CD4-positive, alpha-beta T cell (primary cell): ENCODE results near the gene GRIA3. TPM values are rescaled to one million over a fixed set of nuclear protein-coding genes. Genes with fewer than 3 reads are reported as not detected.

Experiments
- ATAC-seq: fragments of 200-7000 bp; cut with Tn5 transposase; one replicate; pipeline ENCODE4 v1.10.0; 2022; ENCODE audit warnings: mild to moderate bottlenecking; ENCODE audit not compliant: poor library complexity
- CTCF ChIA-PET: fragments of 350-600 bp; sonication (Branson Sonifier 250); formaldehyde crosslinking; loops from one replicate; lab custom pipeline; 2021; ENCODE audit warnings: antibody characterized with exemption, inconsistent platforms; lab: Charles Lee
- POLR2A ChIA-PET: fragments of 350-600 bp; sonication (Branson Sonifier 250); formaldehyde crosslinking; loops from one replicate; lab custom pipeline; 2021; ENCODE audit warnings: antibody characterized with exemption, inconsistent platforms; lab: Charles Lee
- DNase-seq, 14 experiments: peaks; one replicate each; pipeline ENCODE4 v3.0.0-alpha.2; 2013 to 2020; ENCODE audit warnings: mixed read lengths in 2 of 14
- H3K27ac ChIP-seq, 2 donors: one replicate each; pipeline versions ENCODE4 v1.5.1 to v1.7.0; 2013; ENCODE audit warnings: low read length in 2 of 2, low read depth in 1 of 2, mild to moderate bottlenecking in 1 of 2
- H3K27me3 ChIP-seq, 2 experiments: 1 replicate in 1 of 2; 2 replicates in 1 of 2; pipeline versions ENCODE4 v1.6.1 to v1.7.0; 2013; ENCODE audit warnings: low read length in 2 of 2, control low read depth in 1 of 2, mild to moderate bottlenecking in 1 of 2, moderate library complexity in 1 of 2; ENCODE audit not compliant: insufficient read depth in 2 of 2, control insufficient read depth in 1 of 2
- H3K36me3 ChIP-seq: one replicate; pipeline ENCODE4 v1.6.1; 2013; ENCODE audit warnings: low read length, control low read depth; ENCODE audit not compliant: insufficient read depth
- H3K4me1 ChIP-seq: one replicate; pipeline ENCODE4 v1.6.1; 2013; ENCODE audit warnings: low read length, control low read depth; ENCODE audit not compliant: insufficient read depth
- H3K4me3 ChIP-seq: one replicate; pipeline ENCODE4 v1.5.1; 2013; ENCODE audit warnings: mild to moderate bottlenecking, low read length, moderate library complexity
- H3K9me3 ChIP-seq, 2 experiments: 1 replicate in 1 of 2; 2 replicates in 1 of 2; pipeline versions ENCODE4 v1.6.1 to v1.7.0; 2013; ENCODE audit warnings: low read length in 2 of 2, mild to moderate bottlenecking in 2 of 2, control low read depth in 1 of 2, moderate library complexity in 1 of 2; ENCODE audit not compliant: control insufficient read depth in 1 of 2, insufficient read depth in 1 of 2
- H3K27ac Mint-ChIP-seq: one replicate; pipeline ENCODE4 v1.8.0; 2020; ENCODE audit warnings: mixed read lengths
- H3K27me3 Mint-ChIP-seq: one replicate; pipeline ENCODE4 v1.8.0; 2021; ENCODE audit warnings: mixed read lengths
- H3K36me3 Mint-ChIP-seq: one replicate; pipeline ENCODE4 v1.8.0; 2021; ENCODE audit warnings: low read depth, mixed read lengths
- H3K4me1 Mint-ChIP-seq: one replicate; pipeline ENCODE4 v1.8.0; 2021; ENCODE audit warnings: low read depth, mixed read lengths
- H3K4me3 Mint-ChIP-seq: one replicate; pipeline ENCODE4 v1.8.0; 2020; ENCODE audit warnings: mild to moderate bottlenecking, mixed read lengths
- H3K9me3 Mint-ChIP-seq: one replicate; pipeline ENCODE4 v1.8.0; 2020; ENCODE audit warnings: mixed read lengths
- CTCF ChIP-seq: fragments of 200-600 bp; IDR thresholded peaks from one replicate; pipeline ENCODE4 v1.8.0; 2022; ENCODE audit warnings: antibody characterized with exemption, mild to moderate bottlenecking
- intact Hi-C, 2 experiments: fragments of 100-400 bp; cut with DNase I in 1 of 2; cut with micrococcal nuclease in 1 of 2; formaldehyde crosslinking; loops; one replicate each; pipeline versions ENCODE4 v1.15.1 to v1.9.0; 2023 to 2025; cut with DNase I, micrococcal nuclease
- total RNA-seq, 174 experiments: library from RNA in 2 of 174; stranded (reverse) in 2 of 174; gene quantifications; one replicate each; pipeline ENCODE4 v1.2.3 and lab custom pipeline; 2021 to 2026

The GRIA3 gene
- total RNA-seq, 2 experiments from 2014 or later = not detected

- TF ChIP-seq CTCF = no peak
- Mint-ChIP-seq H3K4me3 (no peak overlapping the region), H3K27me3 (no peaks in the 10 kb centered on the region), H3K9me3 (no peaks in the 10 kb centered on the region), H3K36me3 (no peaks in the 10 kb centered on the region), H3K27ac (no peak overlapping the region), H3K4me1 (no peaks in the 10 kb centered on the region)
- DNase-seq (no peak), ATAC-seq (no peak)
- Histone ChIP-seq H3K27ac (no peak overlapping the region), H3K36me3 (no peaks in the 10 kb centered on the region), H3K9me3 (no peaks in the 10 kb centered on the region), H3K27me3 (no peaks in the 10 kb centered on the region), H3K4me3 (no peak overlapping the region), H3K4me1 (no peaks in the 10 kb centered on the region)
- ChIA-PET CTCF (no interaction called here), POLR2A (no interaction called here)
- intact Hi-C loops = no loop called here
Measured at GRCh38 chrX:123476611-123477219, 292.6 kb downstream of the GRIA3 start.

- no peaks in the 10 kb centered on the region for H3K4me1 Mint-ChIP-seq
- H3K9me3 ChIP-seq = no peaks in the 10 kb centered on the region
- H3K27ac Mint-ChIP-seq = no peak overlapping the region
- no peaks in the 10 kb centered on the region for H3K36me3 Mint-ChIP-seq
- H3K27ac ChIP-seq = no peak overlapping the region
- no peaks in the 10 kb centered on the region for H3K27me3 Mint-ChIP-seq
- intact Hi-C loops = no loop called here
- ChIA-PET POLR2A (no interaction called here), CTCF (no interaction called here)
- ATAC-seq (no peak), DNase-seq (no peak)
- H3K27me3 ChIP-seq = no peaks in the 10 kb centered on the region
- H3K4me3 ChIP-seq = no peak overlapping the region
- no peaks in the 10 kb centered on the region for H3K4me1 ChIP-seq
- H3K36me3 ChIP-seq = no peaks in the 10 kb centered on the region
- H3K4me3 Mint-ChIP-seq = no peak overlapping the region
- no peak for TF ChIP-seq CTCF
- H3K9me3 Mint-ChIP-seq = no peaks in the 10 kb centered on the region
Measured at GRCh38 chrX:123477673-123478072, 293.6 kb downstream of the GRIA3 start.

- POLR2A ChIA-PET = no interaction called here
- no peaks in the 10 kb centered on the region for H3K36me3 Mint-ChIP-seq
- no peak for ATAC-seq
- DNase-seq = no peak
- Histone ChIP-seq H3K27ac (no peak overlapping the region), H3K4me1 (no peaks in the 10 kb centered on the region), H3K36me3 (no peaks in the 10 kb centered on the region), H3K27me3 (no peaks in the 10 kb centered on the region), H3K4me3 (no peak overlapping the region), H3K9me3 (no peaks in the 10 kb centered on the region)
- CTCF ChIA-PET = no interaction called here
- no peak overlapping the region for H3K4me3 Mint-ChIP-seq
- H3K27ac Mint-ChIP-seq = no peak overlapping the region
- no peaks in the 10 kb centered on the region for H3K9me3 Mint-ChIP-seq
- no peak for TF ChIP-seq CTCF
- no peaks in the 10 kb centered on the region for H3K4me1 Mint-ChIP-seq
- intact Hi-C loops = no loop called here
- no peaks in the 10 kb centered on the region for H3K27me3 Mint-ChIP-seq
Measured at GRCh38 chrX:123481913-123482851, 298.1 kb downstream of the GRIA3 start.
